ES-I3 (cell line): ENCODE results near the gene ATP8B4.
"Not testable (repeated sequence)": the region's sequence is repeated elsewhere in the genome, so short reads cannot be mapped to it uniquely, and the experiment has no call there.

Experiments
- H3K36me3 ChIP-seq: 2 replicates; pipeline ENCODE4 v1.6.1; 2013; ENCODE audit warnings: mild to moderate bottlenecking, low read length, control low read depth, moderate library complexity; ENCODE audit not compliant: insufficient read depth
- H3K4me1 ChIP-seq: 2 replicates; pipeline ENCODE4 v1.6.1; 2013; ENCODE audit warnings: mild to moderate bottlenecking, control low read depth, low read length; ENCODE audit not compliant: insufficient read depth
- H3K9ac ChIP-seq: 2 replicates; pipeline ENCODE4 v1.6.1; 2013; ENCODE audit warnings: low read depth, mild to moderate bottlenecking, low read length, moderate library complexity
- H3K9me3 ChIP-seq: 2 replicates; pipeline ENCODE4 v1.6.1; 2013; ENCODE audit warnings: mild to moderate bottlenecking, low read length, moderate library complexity; ENCODE audit not compliant: control insufficient read depth, insufficient read depth

The ATP8B4 gene

GRCh38 chr15:50109076-50109987 lies 9.7 kb downstream of the ATP8B4 start:
- Histone ChIP-seq H3K9me3 (no peaks in the 10 kb centered on the region), H3K9ac (no peak overlapping the region), H3K36me3 (no peaks in the 10 kb centered on the region), H3K4me1 (no peaks in the 10 kb centered on the region)

- H3K4me1 ChIP-seq: no peaks in the 10 kb centered on the region
- no peak overlapping the region for H3K9ac ChIP-seq
- no peaks in the 10 kb centered on the region for H3K36me3 ChIP-seq
- H3K9me3 ChIP-seq: no peaks in the 10 kb centered on the region
These were observed 10.6 kb downstream of the ATP8B4 start for GRCh38 chr15:50108461-50108860.

GRCh38 chr15:50107591-50108408 lies 11.2 kb downstream of the ATP8B4 start:
- Histone ChIP-seq H3K36me3 (no peaks in the 10 kb centered on the region), H3K9me3 (no peaks in the 10 kb centered on the region), H3K9ac (no peak overlapping the region), H3K4me1 (no peaks in the 10 kb centered on the region)

- H3K4me1 ChIP-seq: no peaks in the 10 kb centered on the region
- no peaks in the 10 kb centered on the region for H3K9me3 ChIP-seq
- H3K36me3 ChIP-seq: no peaks in the 10 kb centered on the region
- no peak overlapping the region for H3K9ac ChIP-seq
These were observed 11.9 kb downstream of the ATP8B4 start for GRCh38 chr15:50107157-50107556.

- no peaks in the 10 kb centered on the region for H3K4me1 ChIP-seq
These were observed 12.6 kb downstream of the ATP8B4 start for GRCh38 chr15:50106457-50106856.

GRCh38 chr15:50100486-50100885 lies 18.5 kb downstream of the ATP8B4 start:
- Histone ChIP-seq H3K4me1 (no peaks in the 10 kb centered on the region), H3K9me3 (no peaks in the 10 kb centered on the region), H3K9ac (no peak overlapping the region), H3K36me3 (no peaks in the 10 kb centered on the region)

More at GRCh38 chr15:50106457-50106856, 12.6 kb downstream of the ATP8B4 start:
- Histone ChIP-seq H3K36me3 (no peaks in the 10 kb centered on the region), H3K9me3 (no peaks in the 10 kb centered on the region), H3K9ac (no peak overlapping the region)

- Histone ChIP-seq H3K4me1 (no peaks in the 10 kb centered on the region), H3K9ac (no peak overlapping the region; the same call in 1 of the 2 replicates), H3K9me3 (no peaks in the 10 kb centered on the region), H3K36me3 (no peaks in the 10 kb centered on the region)
These were observed 20.5 kb downstream of the ATP8B4 start for GRCh38 chr15:50098545-50098944.

- Histone ChIP-seq H3K9ac (no peak overlapping the region), H3K9me3 (no peaks in the 10 kb centered on the region), H3K4me1 (no peaks in the 10 kb centered on the region)
These were observed 22.9 kb downstream of the ATP8B4 start for GRCh38 chr15:50095938-50096821.

GRCh38 chr15:50089386-50089785 lies 29.6 kb downstream of the ATP8B4 start:
- H3K9ac ChIP-seq, H3K36me3 ChIP-seq, H3K9me3 ChIP-seq, H3K4me1 ChIP-seq: not testable (repeated sequence)

More at GRCh38 chr15:50095938-50096821, 22.9 kb downstream of the ATP8B4 start:
- no peaks in the 10 kb centered on the region for H3K36me3 ChIP-seq

GRCh38 chr15:50084932-50085331 lies 34.1 kb downstream of the ATP8B4 start:
- Histone ChIP-seq H3K36me3 (no peaks in the 10 kb centered on the region), H3K9me3 (no peaks in the 10 kb centered on the region), H3K9ac (no peak overlapping the region), H3K4me1 (no peaks in the 10 kb centered on the region)

GRCh38 chr15:50083424-50084025 lies 35.5 kb downstream of the ATP8B4 start:
- no peaks in the 10 kb centered on the region for H3K9me3 ChIP-seq
- no peaks in the 10 kb centered on the region for H3K4me1 ChIP-seq
- H3K9ac ChIP-seq: no peak overlapping the region
- H3K36me3 ChIP-seq: no peaks in the 10 kb centered on the region

- Histone ChIP-seq H3K4me1 (no peaks in the 10 kb centered on the region), H3K36me3 (no peaks in the 10 kb centered on the region), H3K9ac (no peak overlapping the region), H3K9me3 (no peaks in the 10 kb centered on the region)
These were observed 37.0 kb downstream of the ATP8B4 start for GRCh38 chr15:50082066-50082465.

- H3K36me3 ChIP-seq: no peaks in the 10 kb centered on the region
These were observed 41.4 kb downstream of the ATP8B4 start for GRCh38 chr15:50077651-50078050.

GRCh38 chr15:50077176-50077575 lies 41.9 kb downstream of the ATP8B4 start:
- Histone ChIP-seq H3K36me3 (no peaks in the 10 kb centered on the region), H3K4me1 (no peaks in the 10 kb centered on the region), H3K9ac (no peak overlapping the region), H3K9me3 (no peaks in the 10 kb centered on the region)

More at GRCh38 chr15:50077651-50078050, 41.4 kb downstream of the ATP8B4 start:
- no peaks in the 10 kb centered on the region for H3K4me1 ChIP-seq
- no peak overlapping the region for H3K9ac ChIP-seq
- H3K9me3 ChIP-seq: no peaks in the 10 kb centered on the region
